ENCODE data around the gene SLC25A2.
"Not testable (repeated sequence)": the region's sequence is repeated elsewhere in the genome, so short reads cannot be mapped to it uniquely, and the experiment has no call there.

SLC25A2 gene

GRCh38 chr5:141303756-141304155, at the start of gene SLC25A2:
Gene SLC25A2, minus strand, starts transcription at chr5:141304049. Its CDS starts 184 bp downstream, at chr5:141303865.
- no peak for DNase-seq (ENCODE audit: low spot score)

GRCh38 chr5:141351591-141351990, 47.7 kb upstream of the SLC25A2 start:
- DNase-seq (ENCODE audit: low spot score): no peak

GRCh38 chr5:141349917-141350619, 46.2 kb upstream of the SLC25A2 start, which contains the start of gene PCDHGB1:
Gene PCDHGB1, plus strand, starts transcription at chr5:141350099. Its CDS starts 162 bp downstream, at chr5:141350261.
- peak; percentile 40 for DNase-seq (ENCODE audit: low spot score)

GRCh38 chr5:141346017-141346416, 42.2 kb upstream of the SLC25A2 start:
- DNase-seq (ENCODE audit: low spot score): not testable (repeated sequence)

GRCh38 chr5:141345327-141345726, 41.5 kb upstream of the SLC25A2 start:
- DNase-seq (ENCODE audit: low spot score): no peak

GRCh38 chr5:141343953-141344463, 40.2 kb upstream of the SLC25A2 start:
- DNase-seq (ENCODE audit: low spot score): no peak

- DNase-seq (ENCODE audit: low spot score): peak; percentile 2
These were observed 39.5 kb upstream of the SLC25A2 start, which contains the start of gene PCDHGA3 for GRCh38 chr5:141343242-141343952. Gene PCDHGA3, plus strand, starts transcription at chr5:141343829. Its CDS starts 205 bp downstream, at chr5:141344034.

- no peak for DNase-seq (ENCODE audit: low spot score)
These were observed 38.9 kb upstream of the SLC25A2 start for GRCh38 chr5:141342773-141343172.

- DNase-seq (ENCODE audit: low spot score): not testable (repeated sequence)
These were observed 37.0 kb upstream of the SLC25A2 start for GRCh38 chr5:141340781-141341354.

GRCh38 chr5:141338538-141339306, 34.9 kb upstream of the SLC25A2 start, which contains the start of gene PCDHGA2:
Gene PCDHGA2, plus strand, starts transcription at chr5:141338760.
- DNase-seq (ENCODE audit: low spot score): no peak

GRCh38 chr5:141332571-141332970, 28.7 kb upstream of the SLC25A2 start:
- not testable (repeated sequence) for DNase-seq (ENCODE audit: low spot score)

- peak; percentile 5 for DNase-seq (ENCODE audit: low spot score)
These were observed 26.6 kb upstream of the SLC25A2 start, which contains the start of gene PCDHGA1 for GRCh38 chr5:141330299-141331080. Gene PCDHGA1, plus strand, starts transcription at chr5:141330514.

GRCh38 chr5:141328231-141328630, 24.4 kb upstream of the SLC25A2 start:
- no peak for DNase-seq (ENCODE audit: low spot score)

GRCh38 chr5:141326088-141326854, 22.4 kb upstream of the SLC25A2 start:
- peak; percentile 68 for DNase-seq (ENCODE audit: low spot score)

GRCh38 chr5:141322261-141322660, 18.4 kb upstream of the SLC25A2 start:
- DNase-seq (ENCODE audit: low spot score): no peak

- DNase-seq (ENCODE audit: low spot score): peak; percentile 94
These were observed 16.6 kb upstream of the SLC25A2 start, which contains the start of gene TAF7 for GRCh38 chr5:141320225-141321169. Gene TAF7, minus strand, starts transcription at chr5:141320784. Its CDS starts 740 bp downstream, at chr5:141320044.

GRCh38 chr5:141319699-141320098, 15.8 kb upstream of the SLC25A2 start:
- DNase-seq (ENCODE audit: low spot score): no peak

GRCh38 chr5:141319202-141319601, 15.4 kb upstream of the SLC25A2 start:
- no peak for DNase-seq (ENCODE audit: low spot score)

- not testable (repeated sequence) for DNase-seq (ENCODE audit: low spot score)
These were observed 13.1 kb upstream of the SLC25A2 start for GRCh38 chr5:141316963-141317362.

Measured in CD4-positive, alpha-beta T cell treated with Interleukin-2 at 100 ng/mL for 4 hours (primary cell).